ENCODE data around the gene RBM4. TPM values are rescaled to one million over a fixed set of nuclear protein-coding genes. Genes with fewer than 3 reads are reported as not detected.
A peak's percentile ranks its signal among the peaks of the same experiment; 100 is the strongest.

The RBM4 gene
- total and polyA plus RNA-seq, 9 of the 15 experiments (the other 6 are each of a cell fraction or from before 2014, with no cell fraction given), result 81.6 to 233 (median 122) TPM

DNA sequence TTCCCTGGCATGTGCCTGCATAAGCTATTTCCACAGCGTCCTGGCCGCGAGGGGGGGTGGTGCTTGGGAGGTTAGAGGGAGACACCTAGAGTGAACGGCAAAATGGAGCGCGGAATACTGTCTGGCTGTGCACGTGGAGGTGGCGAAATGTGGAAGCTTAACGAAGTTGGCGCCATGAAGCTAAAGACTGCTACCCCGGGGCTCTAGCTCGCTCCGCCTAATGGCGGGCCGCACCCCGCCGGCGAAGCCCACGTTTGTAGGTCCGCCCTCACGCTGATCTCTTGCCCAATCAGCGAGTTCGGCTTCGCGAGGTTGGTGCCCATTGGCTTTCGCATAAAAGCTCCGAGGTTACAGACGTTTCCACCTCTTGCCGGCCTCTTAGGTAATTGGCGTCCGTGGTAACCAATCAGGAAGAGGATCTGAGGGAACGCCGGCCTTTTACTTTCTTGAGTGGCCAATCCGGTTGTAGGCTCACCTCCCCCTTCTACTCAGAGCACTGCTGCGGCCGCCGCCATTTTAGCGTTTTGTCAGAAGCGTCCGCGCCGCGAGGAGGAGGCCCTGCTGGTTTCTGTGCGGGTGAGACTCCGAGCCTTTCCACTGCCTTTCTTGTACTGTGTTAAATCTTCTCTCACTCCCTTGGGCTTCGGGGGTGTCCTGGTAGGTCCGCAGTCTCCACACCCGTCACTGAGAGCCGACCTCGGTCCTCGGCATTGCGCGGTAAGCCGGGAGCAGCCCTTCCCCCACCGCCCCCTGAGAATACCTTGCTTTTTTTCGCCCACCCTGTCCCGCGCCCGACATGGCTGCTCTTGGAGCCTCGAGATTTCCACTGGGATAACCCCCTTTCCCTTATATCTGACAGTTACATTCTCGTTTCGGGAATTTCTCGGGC is at the start of gene RBM4 (continued):
- TF ChIP-seq MIER1 (IDR thresholded peaks at IDR 0.05; ENCODE audit: low read depth) (no peak), RUNX1 (IDR thresholded peaks at IDR 0.05; ENCODE audit: low read depth) (peak; percentile 58; the same call in 1 of the 2 replicates), PHB (CRISPR knock-in tag; IDR thresholded peaks at IDR 0.05) (0 out of 2 replicates have a peak, but pooled peaks have one; percentile 60), RAD51 (IDR thresholded peaks at IDR 0.05; ENCODE audit: borderline replicate concordance, low read depth) (no peak), POLR2B (IDR thresholded peaks at IDR 0.05; ENCODE audit: low read depth, partially characterized antibody) (peak; percentile 96), PHTF2 (CRISPR knock-in tag; IDR thresholded peaks at IDR 0.05) (no peak), CXXC5 (CRISPR knock-in tag; IDR thresholded peaks at IDR 0.05) (peak; percentile 91), ARID1B (IDR thresholded peaks at IDR 0.05) (no peak), ZNF551 (CRISPR knock-in tag; IDR thresholded peaks at IDR 0.05) (peak; percentile 36; the same call in 1 of the 2 replicates), SREBF2 (CRISPR knock-in tag; IDR thresholded peaks at IDR 0.05) (no peak), GTF2E2 (tag; IDR thresholded peaks at IDR 0.05) (no peak), NRF1 (conservative IDR thresholded peaks at IDR 0.05 in 1 of 2, IDR thresholded peaks at IDR 0.05 in 1 of 2) (peak in 1 of 2 experiments; percentile 36), ESRRA (IDR thresholded peaks at IDR 0.05; ENCODE audit: borderline replicate concordance, low read depth) (peak; percentile 41; the same call in 1 of the 2 replicates), CHD2 (IDR thresholded peaks at IDR 0.05; ENCODE audit: low read depth, low read length) (peak; percentile 82), EGR1 (conservative IDR thresholded peaks at IDR 0.05) (peak; percentile 9; the same call in 1 of the 2 replicates), CREB1 (IDR thresholded peaks at IDR 0.05) (peak; percentile 60), CREB1 (CRISPR knock-in tag; IDR thresholded peaks at IDR 0.05) (peak; percentile 59; the same call in 1 of the 2 replicates), MED1 (CRISPR knock-in tag; IDR thresholded peaks at IDR 0.05; ENCODE audit: borderline replicate concordance) (no peak), CREBBP (IDR thresholded peaks at IDR 0.05; ENCODE audit: low read depth, low read length) (no peak), NR2C1 (IDR thresholded peaks at IDR 0.05) (no peak), NR2C1 (tag; IDR thresholded peaks at IDR 0.05) (0 out of 2 replicates have a peak, but pooled peaks have one; percentile 15)
- TF ChIP-seq, protein P1, sequence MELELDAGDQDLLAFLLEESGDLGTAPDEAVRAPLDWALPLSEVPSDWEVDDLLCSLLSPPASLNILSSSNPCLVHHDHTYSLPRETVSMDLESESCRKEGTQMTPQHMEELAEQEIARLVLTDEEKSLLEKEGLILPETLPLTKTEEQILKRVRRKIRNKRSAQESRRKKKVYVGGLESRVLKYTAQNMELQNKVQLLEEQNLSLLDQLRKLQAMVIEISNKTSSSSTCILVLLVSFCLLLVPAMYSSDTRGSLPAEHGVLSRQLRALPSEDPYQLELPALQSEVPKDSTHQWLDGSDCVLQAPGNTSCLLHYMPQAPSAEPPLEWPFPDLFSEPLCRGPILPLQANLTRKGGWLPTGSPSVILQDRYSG (tag; conservative IDR thresholded peaks at IDR 0.05; ENCODE audit: low read depth), result no peak
- TF ChIP-seq, protein P2, sequence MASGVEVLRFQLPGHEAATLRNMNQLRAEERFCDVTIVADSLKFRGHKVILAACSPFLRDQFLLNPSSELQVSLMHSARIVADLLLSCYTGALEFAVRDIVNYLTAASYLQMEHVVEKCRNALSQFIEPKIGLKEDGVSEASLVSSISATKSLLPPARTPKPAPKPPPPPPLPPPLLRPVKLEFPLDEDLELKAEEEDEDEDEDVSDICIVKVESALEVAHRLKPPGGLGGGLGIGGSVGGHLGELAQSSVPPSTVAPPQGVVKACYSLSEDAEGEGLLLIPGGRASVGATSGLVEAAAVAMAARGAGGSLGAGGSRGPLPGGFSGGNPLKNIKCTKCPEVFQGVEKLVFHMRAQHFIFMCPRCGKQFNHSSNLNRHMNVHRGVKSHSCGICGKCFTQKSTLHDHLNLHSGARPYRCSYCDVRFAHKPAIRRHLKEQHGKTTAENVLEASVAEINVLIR (CRISPR knock-in tag; IDR thresholded peaks at IDR 0.05), result no peak
- TF ChIP-seq, protein P3, sequence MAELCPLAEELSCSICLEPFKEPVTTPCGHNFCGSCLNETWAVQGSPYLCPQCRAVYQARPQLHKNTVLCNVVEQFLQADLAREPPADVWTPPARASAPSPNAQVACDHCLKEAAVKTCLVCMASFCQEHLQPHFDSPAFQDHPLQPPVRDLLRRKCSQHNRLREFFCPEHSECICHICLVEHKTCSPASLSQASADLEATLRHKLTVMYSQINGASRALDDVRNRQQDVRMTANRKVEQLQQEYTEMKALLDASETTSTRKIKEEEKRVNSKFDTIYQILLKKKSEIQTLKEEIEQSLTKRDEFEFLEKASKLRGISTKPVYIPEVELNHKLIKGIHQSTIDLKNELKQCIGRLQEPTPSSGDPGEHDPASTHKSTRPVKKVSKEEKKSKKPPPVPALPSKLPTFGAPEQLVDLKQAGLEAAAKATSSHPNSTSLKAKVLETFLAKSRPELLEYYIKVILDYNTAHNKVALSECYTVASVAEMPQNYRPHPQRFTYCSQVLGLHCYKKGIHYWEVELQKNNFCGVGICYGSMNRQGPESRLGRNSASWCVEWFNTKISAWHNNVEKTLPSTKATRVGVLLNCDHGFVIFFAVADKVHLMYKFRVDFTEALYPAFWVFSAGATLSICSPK (IDR thresholded peaks at IDR 0.05; ENCODE audit: borderline replicate concordance), result 0 out of 2 replicates have a peak, but pooled peaks have one; percentile 26
- TF ChIP-seq, protein P4, sequence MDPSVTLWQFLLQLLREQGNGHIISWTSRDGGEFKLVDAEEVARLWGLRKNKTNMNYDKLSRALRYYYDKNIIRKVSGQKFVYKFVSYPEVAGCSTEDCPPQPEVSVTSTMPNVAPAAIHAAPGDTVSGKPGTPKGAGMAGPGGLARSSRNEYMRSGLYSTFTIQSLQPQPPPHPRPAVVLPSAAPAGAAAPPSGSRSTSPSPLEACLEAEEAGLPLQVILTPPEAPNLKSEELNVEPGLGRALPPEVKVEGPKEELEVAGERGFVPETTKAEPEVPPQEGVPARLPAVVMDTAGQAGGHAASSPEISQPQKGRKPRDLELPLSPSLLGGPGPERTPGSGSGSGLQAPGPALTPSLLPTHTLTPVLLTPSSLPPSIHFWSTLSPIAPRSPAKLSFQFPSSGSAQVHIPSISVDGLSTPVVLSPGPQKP (CRISPR knock-in tag; IDR thresholded peaks at IDR 0.05), result no peak
